HEK293 (cell line): ENCODE measurements around the gene SP3.

Experiments used
- CTCF ChIA-PET: fragments of 350-600 bp; formaldehyde crosslinking; extraction: SDS; loops from one replicate; lab custom pipeline; 2021; ENCODE audit warnings: antibody characterized with exemption; lab: Yijun Ruan, JAX
- POLR2A ChIA-PET: fragments of 300-600 bp; formaldehyde crosslinking; extraction: SDS; loops from one replicate; lab custom pipeline; 2020; ENCODE audit warnings: antibody characterized with exemption, inconsistent platforms; lab: Yijun Ruan, JAX
- H3K27ac ChIP-seq: fragments of 200-500 bp; sonication (Bioruptor generic); 2 replicates; pipeline ENCODE4 v1.5.1; 2014; ENCODE audit warnings: low read depth, low read length, control low read depth, inconsistent platforms; ENCODE audit errors: extremely low read depth
- H3K36me3 ChIP-seq, 2 experiments: fragments of 200-500 bp in 1 of 2; sonication (Bioruptor generic) in 1 of 2; 1 replicate in 1 of 2; 2 replicates in 1 of 2; pipeline ENCODE4 v1.5.1; 2014 to 2017; ENCODE audit warnings: inconsistent platforms in 2 of 2, low read length in 2 of 2; ENCODE audit not compliant: control insufficient read depth in 2 of 2, insufficient read depth in 1 of 2
- H3K4me1 ChIP-seq: fragments of 200-500 bp; sonication (Bioruptor generic); 2 replicates; pipeline ENCODE4 v1.5.1; 2014; ENCODE audit warnings: mild to moderate bottlenecking, low read length, inconsistent platforms; ENCODE audit not compliant: control insufficient read depth, insufficient read depth
- H3K4me3 ChIP-seq: 2 replicates; pipeline ENCODE4 v1.5.1; 2011; ENCODE audit warnings: low read depth, mild to moderate bottlenecking, control low read depth, low read length, moderate library complexity
- H3K9me3 ChIP-seq: fragments of 200-500 bp; sonication (Bioruptor generic); 2 replicates; pipeline ENCODE4 v1.5.1; 2014; ENCODE audit warnings: low read depth, low read length, inconsistent platforms; ENCODE audit not compliant: control insufficient read depth, insufficient read depth
- KLF9 ChIP-seq: fragments of 450-650 bp; formaldehyde crosslinking; IDR thresholded peaks from 2 replicates; pipeline ENCODE4 v1.5.1; 2016; ENCODE audit warnings: missing biosample characterization, missing genetic modification characterization, low read depth
- OSR2 ChIP-seq: fragments of 450-650 bp; formaldehyde crosslinking; IDR thresholded peaks from 2 replicates; pipeline ENCODE4 v1.5.1; 2016; ENCODE audit warnings: missing biosample characterization, missing genetic modification characterization
- PRDM10 ChIP-seq: fragments of 450-650 bp; formaldehyde crosslinking; IDR thresholded peaks from 2 replicates; pipeline ENCODE4 v1.5.1; 2016; ENCODE audit warnings: missing biosample characterization, missing genetic modification characterization
- SP7 ChIP-seq: fragments of 450-650 bp; formaldehyde crosslinking; IDR thresholded peaks from 2 replicates; pipeline ENCODE4 v1.5.1; 2016; ENCODE audit warnings: missing biosample characterization, missing genetic modification characterization
- ZBTB17 ChIP-seq: fragments of 450-650 bp; formaldehyde crosslinking; IDR thresholded peaks from 2 replicates; pipeline ENCODE4 v1.5.1; 2016; ENCODE audit warnings: missing biosample characterization, missing genetic modification characterization
- ZBTB20 ChIP-seq: fragments of 450-650 bp; formaldehyde crosslinking; IDR thresholded peaks from 2 replicates; pipeline ENCODE4 v1.5.1; 2016; ENCODE audit warnings: missing biosample characterization, missing genetic modification characterization
- ZNF133 ChIP-seq: fragments of 450-650 bp; formaldehyde crosslinking; IDR thresholded peaks from 2 replicates; pipeline ENCODE4 v1.5.1; 2016; ENCODE audit warnings: missing biosample characterization, missing genetic modification characterization
- ZNF157 ChIP-seq: fragments of 450-650 bp; formaldehyde crosslinking; IDR thresholded peaks from 2 replicates; pipeline ENCODE4 v1.5.1; 2016; ENCODE audit warnings: missing biosample characterization, missing genetic modification characterization
- ZNF19 ChIP-seq: fragments of 450-650 bp; formaldehyde crosslinking; IDR thresholded peaks from 2 replicates; pipeline ENCODE4; 2016; ENCODE audit warnings: missing biosample characterization, missing genetic modification characterization, low read depth
- ZSCAN4 ChIP-seq: fragments of 450-650 bp; formaldehyde crosslinking; IDR thresholded peaks from 2 replicates; pipeline ENCODE4 v1.5.1; 2017; ENCODE audit warnings: missing biosample characterization, missing genetic modification characterization
- TF ChIP-seq, protein P1 (sequence below): fragments of 450-650 bp; formaldehyde crosslinking; IDR thresholded peaks from 2 replicates; pipeline ENCODE4 v1.5.1; 2016; ENCODE audit warnings: missing biosample characterization, missing genetic modification characterization
- TF ChIP-seq, protein P2 (sequence below): sonication (generic); formaldehyde crosslinking; IDR thresholded peaks from 2 replicates; pipeline ENCODE4 v1.8.1; 2022; ENCODE audit warnings: mild to moderate bottlenecking, moderate library complexity, missing genetic modification reagents

Gene SP3

DNA sequence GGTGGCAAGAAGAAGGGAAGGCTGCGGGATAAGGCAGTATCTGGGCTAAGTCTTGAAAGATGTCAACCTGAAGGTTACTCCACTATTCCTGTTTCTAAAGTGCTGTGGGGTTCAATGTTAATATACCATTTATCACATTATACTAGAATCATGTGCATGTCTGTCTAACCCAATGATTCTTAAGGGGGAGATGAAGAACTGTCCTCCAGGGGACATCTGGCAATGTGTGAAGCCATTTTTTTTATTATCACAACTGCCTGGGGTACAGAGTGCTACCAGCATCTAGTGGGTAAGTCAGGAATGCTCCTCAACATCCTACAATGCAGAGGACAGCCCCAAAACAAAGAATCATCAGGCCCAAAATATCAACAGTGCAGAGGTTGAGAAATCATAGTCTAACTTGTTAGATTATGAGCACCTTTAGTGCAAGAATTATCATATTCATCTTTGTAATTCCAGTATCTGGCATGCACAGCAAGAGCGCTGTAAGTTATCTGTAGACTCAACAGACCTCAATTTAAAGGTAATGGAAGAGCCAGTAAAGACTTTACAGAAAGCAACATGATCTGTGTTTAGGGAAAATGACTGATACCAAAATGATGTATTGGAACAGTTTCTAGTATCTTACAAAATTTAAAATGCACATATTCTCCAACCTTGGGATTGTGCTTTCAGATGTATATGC lies 26.3 kb downstream of the SP3 start (continued):
- TF ChIP-seq, protein P1, sequence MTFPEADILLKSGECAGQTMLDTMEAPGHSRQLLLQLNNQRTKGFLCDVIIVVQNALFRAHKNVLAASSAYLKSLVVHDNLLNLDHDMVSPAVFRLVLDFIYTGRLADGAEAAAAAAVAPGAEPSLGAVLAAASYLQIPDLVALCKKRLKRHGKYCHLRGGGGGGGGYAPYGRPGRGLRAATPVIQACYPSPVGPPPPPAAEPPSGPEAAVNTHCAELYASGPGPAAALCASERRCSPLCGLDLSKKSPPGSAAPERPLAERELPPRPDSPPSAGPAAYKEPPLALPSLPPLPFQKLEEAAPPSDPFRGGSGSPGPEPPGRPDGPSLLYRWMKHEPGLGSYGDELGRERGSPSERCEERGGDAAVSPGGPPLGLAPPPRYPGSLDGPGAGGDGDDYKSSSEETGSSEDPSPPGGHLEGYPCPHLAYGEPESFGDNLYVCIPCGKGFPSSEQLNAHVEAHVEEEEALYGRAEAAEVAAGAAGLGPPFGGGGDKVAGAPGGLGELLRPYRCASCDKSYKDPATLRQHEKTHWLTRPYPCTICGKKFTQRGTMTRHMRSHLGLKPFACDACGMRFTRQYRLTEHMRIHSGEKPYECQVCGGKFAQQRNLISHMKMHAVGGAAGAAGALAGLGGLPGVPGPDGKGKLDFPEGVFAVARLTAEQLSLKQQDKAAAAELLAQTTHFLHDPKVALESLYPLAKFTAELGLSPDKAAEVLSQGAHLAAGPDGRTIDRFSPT (tag by site-specific recombination), result no peak
- TF ChIP-seq, all 188 proteins: peak for 0

GRCh38 chr2:173935305-173935704 lies 29.9 kb downstream of the SP3 start:
- H3K4me3 ChIP-seq, result no peak overlapping the region
- peaks cover 3% of the 10 kb centered on the region; the same call in 1 of the 2 replicates for H3K4me1 ChIP-seq
- no peaks in the 10 kb centered on the region for H3K9me3 ChIP-seq
- peaks cover 0 to 3% of the 10 kb centered on the region in 2 experiments; a peak in 2 of 3 replicates for H3K36me3 ChIP-seq
- H3K27ac ChIP-seq, result no peak overlapping the region
- POLR2A ChIA-PET, result no interaction called here
- TF ChIP-seq, protein P2, sequence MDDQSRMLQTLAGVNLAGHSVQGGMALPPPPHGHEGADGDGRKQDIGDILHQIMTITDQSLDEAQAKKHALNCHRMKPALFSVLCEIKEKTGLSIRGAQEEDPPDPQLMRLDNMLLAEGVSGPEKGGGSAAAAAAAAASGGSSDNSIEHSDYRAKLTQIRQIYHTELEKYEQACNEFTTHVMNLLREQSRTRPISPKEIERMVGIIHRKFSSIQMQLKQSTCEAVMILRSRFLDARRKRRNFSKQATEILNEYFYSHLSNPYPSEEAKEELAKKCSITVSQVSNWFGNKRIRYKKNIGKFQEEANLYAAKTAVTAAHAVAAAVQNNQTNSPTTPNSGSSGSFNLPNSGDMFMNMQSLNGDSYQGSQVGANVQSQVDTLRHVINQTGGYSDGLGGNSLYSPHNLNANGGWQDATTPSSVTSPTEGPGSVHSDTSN (CRISPR knock-in tag), result no peak
- TF ChIP-seq PRDM10 (tag by site-specific recombination), result peak; percentile 64
- TF ChIP-seq, all 188 proteins: peak for 1
- CTCF ChIA-PET, result interaction anchor here (0.7 kb wide), 1 partner anchor 181 kb away, joined by 3 read pairs; no protein-coding TSS in a partner anchor

GRCh38 chr2:173934895-173935294 lies 30.3 kb downstream of the SP3 start:
- no peaks in the 10 kb centered on the region for H3K9me3 ChIP-seq
- POLR2A ChIA-PET, result no interaction called here
- peaks cover 3% of the 10 kb centered on the region; the same call in 1 of the 2 replicates for H3K4me1 ChIP-seq
- H3K27ac ChIP-seq, result no peak overlapping the region
- TF ChIP-seq SP7 (tag by site-specific recombination) (peak; percentile 69), ZNF157 (tag by site-specific recombination) (peak; percentile 51; the same call in 1 of the 2 replicates), OSR2 (tag by site-specific recombination) (no peak)
- CTCF ChIA-PET, result interaction anchor here (0.7 kb wide), 1 partner anchor 181 kb away, joined by 3 read pairs; no protein-coding TSS in a partner anchor
- H3K4me3 ChIP-seq, result no peak overlapping the region
- peaks cover 0 to 3% of the 10 kb centered on the region in 2 experiments; a peak in 2 of 3 replicates for H3K36me3 ChIP-seq

DNA sequence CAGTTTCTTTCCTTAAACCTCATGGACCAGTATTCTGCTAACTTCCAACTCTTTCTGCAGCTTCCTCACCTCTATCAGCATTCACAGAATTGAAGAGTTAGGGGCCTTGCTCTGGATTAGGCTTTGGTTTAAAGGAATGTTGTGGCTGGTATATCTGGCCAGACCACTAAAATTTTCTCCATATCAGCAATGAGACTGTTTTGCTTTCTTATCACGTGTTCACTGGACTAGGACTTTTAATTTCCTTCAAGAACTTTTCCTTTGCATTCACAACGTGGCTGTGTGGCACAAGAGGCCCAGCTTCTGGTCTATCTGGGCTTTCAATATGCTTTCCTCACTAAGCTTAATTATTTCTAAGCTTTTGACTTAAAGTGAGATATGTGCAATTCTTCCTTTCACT lies 33.4 kb downstream of the SP3 start:
- H3K36me3 ChIP-seq, result peaks cover 0 to 3% of the 10 kb centered on the region in 2 experiments; a peak in 2 of 3 replicates
- no peaks in the 10 kb centered on the region; the same call in 1 of the 2 replicates for H3K4me1 ChIP-seq
- no peaks in the 10 kb centered on the region for H3K9me3 ChIP-seq
- H3K27ac ChIP-seq, result no peak overlapping the region
- ChIA-PET POLR2A (no interaction called here), CTCF (no interaction called here)
- no peak overlapping the region for H3K4me3 ChIP-seq
- TF ChIP-seq ZNF133 (tag by site-specific recombination), result no peak
- no peak for TF ChIP-seq KLF9 (tag by site-specific recombination)
- no peak for TF ChIP-seq ZBTB20
- no peak for TF ChIP-seq ZBTB17
- no peak for TF ChIP-seq ZNF19 (tag by site-specific recombination)
- no peak for TF ChIP-seq ZSCAN4
